Colon (tissue), 2 donors: ENCODE data around the gene RAB7A.

Experiments
- FAIRE-seq: peaks from 2 replicates; lab custom pipeline; 2012; peaks lifted over from hg19 to GRCh38; lab: Jason Lieb, UNC
- donor health status: control.
- donor health status: control.

RAB7A gene

GRCh38 chr3:128726023-128727016 is at the start of gene RAB7A:
Gene RAB7A (plus strand): TSS chr3:128726183. CDS start chr3:128795368, 69,185 bp downstream.
- FAIRE-seq = no peak

- no peak for FAIRE-seq
These were observed 46.6 kb upstream of the RAB7A start for GRCh38 chr3:128679338-128679737.

GRCh38 chr3:128680603-128681368 is 45.2 kb upstream of the RAB7A start:
- no peak for FAIRE-seq

- FAIRE-seq = no peak
These were observed 44.6 kb upstream of the RAB7A start for GRCh38 chr3:128681369-128681829.

GRCh38 chr3:128683957-128684356 is 42.0 kb upstream of the RAB7A start:
- FAIRE-seq = no peak

GRCh38 chr3:128684986-128685726 is 40.8 kb upstream of the RAB7A start:
- FAIRE-seq = no peak

GRCh38 chr3:128686465-128686864 is 39.5 kb upstream of the RAB7A start:
- no peak for FAIRE-seq

- no peak for FAIRE-seq
These were observed 36.9 kb upstream of the RAB7A start for GRCh38 chr3:128689060-128689459.

- no peak for FAIRE-seq
These were observed 32.3 kb upstream of the RAB7A start for GRCh38 chr3:128693696-128694095.

GRCh38 chr3:128697341-128697740 is 28.6 kb upstream of the RAB7A start:
- FAIRE-seq = no peak

- FAIRE-seq = no peak
These were observed 27.6 kb upstream of the RAB7A start for GRCh38 chr3:128698211-128699047.

GRCh38 chr3:128701342-128702212 is 24.4 kb upstream of the RAB7A start:
- FAIRE-seq = no peak

GRCh38 chr3:128702391-128702790 is 23.6 kb upstream of the RAB7A start:
- FAIRE-seq = no peak

GRCh38 chr3:128703561-128703960 is 22.4 kb upstream of the RAB7A start:
- no peak for FAIRE-seq

- FAIRE-seq = no peak
These were observed 19.8 kb upstream of the RAB7A start for GRCh38 chr3:128706086-128706615.

- no peak for FAIRE-seq
These were observed 18.0 kb upstream of the RAB7A start for GRCh38 chr3:128707928-128708494.

GRCh38 chr3:128709038-128709437 is 16.9 kb upstream of the RAB7A start:
- no peak for FAIRE-seq

- FAIRE-seq = no peak
These were observed 16.3 kb upstream of the RAB7A start for GRCh38 chr3:128709506-128710210.
